K562 (cell line): ENCODE measurements around the gene HSPB8. TPM values are rescaled to one million over a fixed set of nuclear protein-coding genes. Genes with fewer than 3 reads are reported as not detected.
A peak's percentile ranks its signal among the peaks of the same experiment; 100 is the strongest.

Experiments used
- ATAC-seq: fragments of 200-7000 bp; cut with Tn5 transposase; 3 replicates; pipeline ENCODE4 v1.9.1; 2020; ENCODE audit warnings: moderate library complexity
- BruUV-seq: library from RNA; stranded (reverse); fragments of 400-500 nt; replicated peaks from 2 replicates; lab custom pipeline; 2021; lab: Mats Ljungman, UMichigan
- CTCF ChIA-PET: fragments of 300-600 bp; formaldehyde crosslinking; extraction: SDS; loops from one replicate; lab custom pipeline; 2021; ENCODE audit warnings: low intra/inter-chr PET ratio; lab: Yijun Ruan, JAX
- POLR2A ChIA-PET: fragments of 300-600, 350-650 bp; sonication (Branson Sonifier 250); formaldehyde crosslinking; extraction: SDS; loops from one replicate; lab custom pipeline; 2021; ENCODE audit warnings: antibody characterized with exemption, inconsistent platforms; lab: Yijun Ruan, JAX
- DNase-seq, 4 experiments: peaks; one replicate each; pipeline versions ENCODE4 v3.0.0 to v3.0.0-alpha.2; 2011 to 2018; ENCODE audit warnings: low spot score in 3 of 4, mixed read lengths in 3 of 4; ENCODE audit errors: extremely low read depth in 1 of 4
- FAIRE-seq: peaks from 2 replicates; lab custom pipeline; 2011; peaks lifted over from hg19 to GRCh38; lab: Jason Lieb, UNC
- H2AFZ ChIP-seq: 2 replicates; pipeline ENCODE4 v1.6.0; 2011; ENCODE audit warnings: low read depth, low read length, control low read depth, inconsistent platforms
- H3K27ac ChIP-seq: fragments of 200-600 bp; 3 replicates; pipeline ENCODE4 v1.8.0; 2011; ENCODE audit warnings: low read depth, mild to moderate bottlenecking, control low read depth, inconsistent platforms, low read length, moderate library complexity, mixed read lengths; ENCODE audit errors: extremely low read depth
- H3K27me3 ChIP-seq, 2 experiments: fragments of 300-600 bp in 1 of 2; 2 replicates in 1 of 2; 3 replicates in 1 of 2; pipeline versions ENCODE4 v1.6.0 to v1.8.0; 2011; ENCODE audit warnings: inconsistent platforms in 2 of 2, low read length in 2 of 2, mild to moderate bottlenecking in 1 of 2, mixed read lengths in 1 of 2, moderate library complexity in 1 of 2; ENCODE audit not compliant: control insufficient read depth in 2 of 2, insufficient read depth in 2 of 2
- H3K36me3 ChIP-seq: fragments of 300-600 bp; 3 replicates; pipeline ENCODE4 v1.8.0; 2011; ENCODE audit warnings: mild to moderate bottlenecking, low read length, inconsistent platforms; ENCODE audit not compliant: control insufficient read depth, insufficient read depth
- H3K4me1 ChIP-seq, 2 experiments: fragments of 200-600 bp in 1 of 2; replicated peaks in 1 of 2; 2 replicates in 1 of 2; 3 replicates in 1 of 2; pipeline versions ENCODE4 v1.5.1 to v1.8.0; 2011; ENCODE audit warnings: inconsistent platforms in 2 of 2, low read length in 2 of 2, mild to moderate bottlenecking in 1 of 2, mixed read lengths in 1 of 2, moderate library complexity in 1 of 2; ENCODE audit not compliant: control insufficient read depth in 2 of 2, insufficient read depth in 2 of 2
- H3K4me2 ChIP-seq: 2 replicates; pipeline ENCODE4 v1.6.1; 2011; ENCODE audit warnings: low read length, control low read depth, inconsistent platforms, mixed read lengths; ENCODE audit not compliant: insufficient read depth
- H3K4me3 ChIP-seq: fragments of 200-600 bp; sonication (generic), shearing (Covaris generic); 2 replicates; pipeline ENCODE4 v1.5.1; 2016; ENCODE audit warnings: control low read depth, inconsistent platforms
- H3K79me2 ChIP-seq: fragments of 200-600 bp; 3 replicates; pipeline ENCODE4 v1.8.0; 2011; ENCODE audit warnings: low read length, inconsistent platforms; ENCODE audit not compliant: control insufficient read depth, insufficient read depth
- H3K9ac ChIP-seq, 2 experiments: 2 replicates each; pipeline versions ENCODE4 v1.6.0 to v1.6.1; 2011; ENCODE audit warnings: low read depth in 2 of 2, low read length in 2 of 2, control low read depth in 1 of 2, inconsistent platforms in 1 of 2, mild to moderate bottlenecking in 1 of 2, mixed read lengths in 1 of 2; ENCODE audit not compliant: insufficient read depth in 1 of 2
- H3K9me1 ChIP-seq: one replicate; pipeline ENCODE4 v1.6.0; 2011; ENCODE audit warnings: inconsistent platforms, mild to moderate bottlenecking, low read length, moderate library complexity; ENCODE audit not compliant: control insufficient read depth, insufficient read depth
- H3K9me3 ChIP-seq: replicated peaks from 2 replicates; pipeline ENCODE4 v1.5.1; 2011; ENCODE audit warnings: low read depth, low read length, inconsistent platforms; ENCODE audit not compliant: control insufficient read depth, insufficient read depth
- H4K20me1 ChIP-seq: replicated peaks from 2 replicates; pipeline ENCODE4 v1.6.1; 2011; ENCODE audit warnings: low read length, inconsistent platforms, mixed read lengths; ENCODE audit not compliant: control insufficient read depth, insufficient read depth
- ARID2 ChIP-seq: fragments of 450-650 bp; IDR thresholded peaks from 2 replicates; pipeline ENCODE4 v1.6.1; 2017; ENCODE audit warnings: antibody characterized with exemption, mild to moderate bottlenecking
- BCOR ChIP-seq: fragments of 450-650 bp; IDR thresholded peaks from 2 replicates; pipeline ENCODE4 v1.6.1; 2016
- RBM25 ChIP-seq: fragments of 200-400 bp; formaldehyde crosslinking; IDR thresholded peaks from 2 replicates; pipeline ENCODE4 v1.6.1; 2018; ENCODE audit warnings: low read length, low read depth, moderate library complexity; ENCODE audit not compliant: severe bottlenecking
- RERE ChIP-seq: sonication (generic); formaldehyde crosslinking; IDR thresholded peaks from 2 replicates; pipeline ENCODE4 v1.8.0; 2023; ENCODE audit warnings: missing genetic modification reagents, mild to moderate bottlenecking, borderline replicate concordance
- ZFP36 ChIP-seq: fragments of 150-350 bp; IDR thresholded peaks from 2 replicates; pipeline ENCODE4 v1.6.1; 2018; ENCODE audit warnings: low read length, low read depth; ENCODE audit not compliant: partially characterized antibody
- ZNF507 ChIP-seq: conservative IDR thresholded peaks from 2 replicates; pipeline ENCODE4 v1.6.1; 2017; ENCODE audit warnings: missing genetic modification characterization, missing compliant biosample characterization
- WGBS: fragments of 100-300 bp; shearing (Covaris generic); methylation state at CpG from one replicate; pipeline ENCODE4 v1.1.6; 2016; ENCODE audit warnings: low coverage, mixed read lengths; ENCODE audit not compliant: insufficient coverage; ENCODE audit errors: missing lambda C conversion rate; 5-methylcytosine and 5-hydroxymethylcytosine counted together
- in situ Hi-C: fragments of 300-500 bp; cut with MboI; formaldehyde crosslinking; loops from 4 replicates; pipeline ENCODE4 v1.15.0; 2018; ENCODE audit warnings: inconsistent platforms, mixed read lengths
- intact Hi-C: fragments of 100-400 bp; cut with micrococcal nuclease; formaldehyde crosslinking; loops from 2 replicates; pipeline ENCODE4 v1.14.2; 2022
- polyA plus RNA-seq, 8 experiments: library from polyadenylated mRNA; depleted of rRNA in 4 of 8; stranded (reverse) in 5 of 8; unstranded in 3 of 8; fragments of >200 nt; fragmentation: Nextera tagmentation in 2 of 8; fragmentation: Illumina TruSeq in 1 of 8; extraction: Ambion mirVana in 2 of 8; extraction: Trizol in 1 of 8; gene quantifications; 2 replicates each; pipeline versions ENCODE4 v1.2.1 to v1.2.3, GENCODE V29; 2011 to 2014; ENCODE audit warnings: inconsistent platforms in 1 of 8, missing spikeins in 1 of 8
- total RNA-seq, 7 experiments: library from RNA; depleted of rRNA in 6 of 7; stranded (reverse); fragments of >200 nt in 6 of 7; fragmentation: Illumina TruSeq in 2 of 7; extraction: Trizol in 2 of 7; gene quantifications; 2 replicates each; pipeline versions ENCODE4 v1.2.1 to v1.2.3, GENCODE V29; 2011 to 2021; ENCODE audit warnings: low replicate concordance in 1 of 7

Gene HSPB8
- total and polyA plus RNA-seq, 9 of the 15 experiments (the other 6 are each of a cell fraction or from before 2014, with no cell fraction given) = 0.13 TPM; not detected in 8

- POLR2A ChIA-PET = interaction anchor here (0.6 kb wide), 1 partner anchor 332 kb away, joined by 3 read pairs; no protein-coding TSS in a partner anchor
- Histone ChIP-seq H3K27ac (no peak overlapping the region), H3K4me3 (no peak overlapping the region), H3K9ac (no peak overlapping the region), H4K20me1 (no peaks in the 10 kb centered on the region), H3K36me3 (no peaks in the 10 kb centered on the region), H3K9me1 (no peaks in the 10 kb centered on the region), H2AFZ (no peak overlapping the region), H3K4me2 (no peak overlapping the region), H3K9me3 (no peaks in the 10 kb centered on the region)
- DNase-seq (no peak), FAIRE-seq (no peak)
- no TSS peak for BruUV-seq
- intact Hi-C loops (no loop called here), in situ Hi-C loops (no loop called here)
- TF ChIP-seq RERE = no peak
- peak; percentile 78; the same call in 1 of the 2 replicates for TF ChIP-seq BCOR
- peak; percentile 57 for TF ChIP-seq ZFP36
- peak; percentile 97 for TF ChIP-seq RBM25
- TF ChIP-seq ZNF507 (tag) = no peak
- no peak for TF ChIP-seq ARID2
- TF ChIP-seq, all 486 proteins: peak for 3
- ATAC-seq = no peak
- H3K27me3 ChIP-seq = peaks cover 2 to 15% of the 10 kb centered on the region in 2 experiments; a peak in 4 of 5 replicates
- 12% methylated on average over 9 of the region's 9 CpGs for WGBS
- H3K4me1 ChIP-seq = peaks cover 0 to 5% of the 10 kb centered on the region in 2 experiments; a peak in 1 of 5 replicates
- CTCF ChIA-PET = no interaction called here
- H3K79me2 ChIP-seq = no peaks in the 10 kb centered on the region
Measured at GRCh38 chr12:119183942-119184695, 5.4 kb downstream of the HSPB8 start.
